Liver (tissue), 9 donors: Measurements from ENCODE around the gene CARD11. TPM values are rescaled to one million over a fixed set of nuclear protein-coding genes. Genes with fewer than 3 reads are reported as not detected.

Source experiments
- DNase-seq: peaks from one replicate; pipeline ENCODE4 v3.0.0-alpha.2; 2017; ENCODE audit warnings: low spot score
- H3K27ac ChIP-seq, 2 donors: one replicate each; pipeline ENCODE4 v1.7.0; 2013; ENCODE audit warnings: inconsistent platforms in 2 of 2, low read length in 2 of 2, control low read depth in 1 of 2, low read depth in 1 of 2, mild to moderate bottlenecking in 1 of 2
- H3K27me3 ChIP-seq, 4 donors: one replicate each; pipeline versions ENCODE4 v1.6.1 to v1.7.0; 2013; ENCODE audit warnings: low read length in 3 of 4, inconsistent platforms in 1 of 4, mild to moderate bottlenecking in 1 of 4, moderate library complexity in 1 of 4; ENCODE audit not compliant: control insufficient read depth in 4 of 4, insufficient read depth in 4 of 4
- H3K36me3 ChIP-seq, 4 donors: one replicate each; pipeline versions ENCODE4 v1.6.1 to v1.7.0; 2013; ENCODE audit warnings: low read length in 3 of 4, mild to moderate bottlenecking in 3 of 4, low read depth in 1 of 4, moderate library complexity in 1 of 4; ENCODE audit not compliant: control insufficient read depth in 4 of 4, insufficient read depth in 3 of 4
- H3K4me1 ChIP-seq, 4 donors: one replicate each; pipeline versions ENCODE4 v1.6.1 to v1.7.0; 2013; ENCODE audit warnings: low read length in 3 of 4, mild to moderate bottlenecking in 3 of 4, moderate library complexity in 1 of 4; ENCODE audit not compliant: control insufficient read depth in 4 of 4, insufficient read depth in 4 of 4
- H3K4me3 ChIP-seq, 3 donors: one replicate each; pipeline versions ENCODE4 v1.6.1 to v1.7.0; 2013; ENCODE audit warnings: low read length in 3 of 3, control low read depth in 1 of 3, low read depth in 1 of 3, mild to moderate bottlenecking in 1 of 3
- H3K9ac ChIP-seq, 2 donors: one replicate each; pipeline ENCODE4 v1.7.0; 2013; ENCODE audit warnings: low read length in 2 of 2, mild to moderate bottlenecking in 2 of 2, moderate library complexity in 2 of 2, control low read depth in 1 of 2, low read depth in 1 of 2
- H3K9me3 ChIP-seq, 4 donors: one replicate each; pipeline versions ENCODE4 v1.6.1 to v1.7.0; 2013; ENCODE audit warnings: low read length in 3 of 4; ENCODE audit not compliant: control insufficient read depth in 4 of 4
- ATF3 ChIP-seq: IDR thresholded peaks from 2 replicates; pipeline ENCODE4 v1.6.1; 2016; ENCODE audit warnings: antibody characterized with exemption
- CTCF ChIP-seq: fragments of 150-350 bp; IDR thresholded peaks from 2 replicates; pipeline ENCODE4 v1.5.1; 2017; ENCODE audit warnings: improper control_type of control experiment, low read depth, low read length; ENCODE audit not compliant: missing input control
- EGR1 ChIP-seq, 2 donors: IDR thresholded peaks; 2 replicates each; pipeline ENCODE4 v1.6.1; 2016 to 2018; ENCODE audit warnings: antibody characterized with exemption in 2 of 2, low read depth in 2 of 2
- FOXA1 ChIP-seq: IDR thresholded peaks from 2 replicates; pipeline ENCODE4 v1.6.1; 2016; ENCODE audit warnings: antibody characterized with exemption
- FOXA2 ChIP-seq: IDR thresholded peaks from 2 replicates; pipeline ENCODE4 v1.6.1; 2016; ENCODE audit warnings: antibody characterized with exemption
- GABPA ChIP-seq, 2 donors: IDR thresholded peaks in 1 of 2; conservative IDR thresholded peaks in 1 of 2; 2 replicates each; pipeline ENCODE4 v1.6.1; 2016; ENCODE audit warnings: antibody characterized with exemption in 2 of 2, mild to moderate bottlenecking in 1 of 2, moderate library complexity in 1 of 2
- HNF4A ChIP-seq, 2 donors: conservative IDR thresholded peaks; 2 replicates each; pipeline ENCODE4 v1.6.1; 2016; ENCODE audit warnings: antibody characterized with exemption in 2 of 2, mild to moderate bottlenecking in 2 of 2
- HNF4G ChIP-seq: IDR thresholded peaks from 2 replicates; pipeline ENCODE4 v1.6.1; 2016; ENCODE audit warnings: antibody characterized with exemption
- JUND ChIP-seq, 2 donors: IDR thresholded peaks; 2 replicates each; pipeline ENCODE4 v1.6.1; 2016; ENCODE audit warnings: antibody characterized with exemption in 2 of 2
- MAX ChIP-seq: IDR thresholded peaks from 2 replicates; pipeline ENCODE4 v1.6.1; 2016; ENCODE audit warnings: antibody characterized with exemption
- NR2F2 ChIP-seq: IDR thresholded peaks from 2 replicates; pipeline ENCODE4 v1.6.1; 2016; ENCODE audit warnings: antibody characterized with exemption
- RAD21 ChIP-seq, 2 donors: IDR thresholded peaks; 2 replicates each; pipeline ENCODE4 v1.6.1; 2016; ENCODE audit warnings: antibody characterized with exemption in 2 of 2, mild to moderate bottlenecking in 2 of 2
- REST ChIP-seq: IDR thresholded peaks from 2 replicates; pipeline ENCODE4 v1.6.1; 2016; ENCODE audit warnings: antibody characterized with exemption, mild to moderate bottlenecking
- RXRA ChIP-seq, 2 donors: IDR thresholded peaks; 2 replicates each; pipeline ENCODE4 v1.6.1; 2017 to 2018; ENCODE audit warnings: antibody characterized with exemption in 2 of 2, mild to moderate bottlenecking in 1 of 2
- SP1 ChIP-seq: IDR thresholded peaks from 2 replicates; pipeline ENCODE4 v1.6.1; 2018; ENCODE audit warnings: antibody characterized with exemption, mild to moderate bottlenecking
- TAF1 ChIP-seq: conservative IDR thresholded peaks from 2 replicates; pipeline ENCODE4 v1.6.1; 2016; ENCODE audit warnings: antibody characterized with exemption, mild to moderate bottlenecking
- YY1 ChIP-seq: IDR thresholded peaks from 2 replicates; pipeline ENCODE4 v1.6.1; 2016; ENCODE audit warnings: antibody characterized with exemption, mild to moderate bottlenecking
- ZBTB33 ChIP-seq: IDR thresholded peaks from 2 replicates; pipeline ENCODE4 v1.6.1; 2016; ENCODE audit warnings: antibody characterized with exemption
- WGBS: extraction: QIAGEN DNeasy Blood & Tissue Kit; methylation state at CpG from one replicate; pipeline ENCODE4 v1.1.7; 2013; 5-methylcytosine and 5-hydroxymethylcytosine counted together
- polyA plus RNA-seq, 2 donors: library from polyadenylated mRNA; stranded (reverse) in 1 of 2; unstranded in 1 of 2; fragments of 200-250 nt in 1 of 2; fragments of >200 nt in 1 of 2; fragmentation: Nextera tagmentation in 1 of 2; extraction: Ambion mirVana in 1 of 2; gene quantifications; one replicate each; pipeline versions ENCODE4 v1.2.1 to v1.2.3, GENCODE V29; 2013 to 2015
- total RNA-seq, 2 donors: library from RNA; depleted of rRNA; stranded (reverse); fragments of >200 nt; gene quantifications; one replicate each; pipeline ENCODE4 v1.2.3, GENCODE V29; 2014
- donor health status: healthy.
- donor health status: healthy.
- donor health status: healthy.
- donor health status: healthy.
- donor health status: healthy.

The CARD11 gene
- total and polyA plus RNA-seq, 4 donors, result 0.42 to 1.3 (median 0.83) TPM

GRCh38 chr7:2909043-2909442 is 134.6 kb downstream of the CARD11 start:
- no peak overlapping the region for H3K9ac ChIP-seq
- H3K9me3 ChIP-seq, result peaks cover 0 to 3% (median 1%) of the 10 kb centered on the region in 4 donors
- no peaks in the 10 kb centered on the region for H3K4me1 ChIP-seq
- no peak for TF ChIP-seq RAD21 (IDR thresholded peaks at IDR 0.05)
- WGBS, result 91% methylated on average over 17 of the region's 17 CpGs
- H3K27me3 ChIP-seq, result no peaks in the 10 kb centered on the region
- H3K36me3 ChIP-seq, result no peaks in the 10 kb centered on the region
- DNase-seq, result no peak
- no peak overlapping the region for H3K27ac ChIP-seq
- H3K4me3 ChIP-seq, result no peak overlapping the region

GRCh38 chr7:2908103-2908683 is 135.5 kb downstream of the CARD11 start:
- Histone ChIP-seq H3K9me3 (peaks cover 0 to 3% (median 1%) of the 10 kb centered on the region in 4 donors), H3K4me1 (peaks cover 2 to 7% (median 4%) of the 10 kb centered on the region in 4 donors), H3K9ac (no peak overlapping the region), H3K4me3 (no peak overlapping the region), H3K36me3 (no peaks in the 10 kb centered on the region), H3K27ac (no peak overlapping the region), H3K27me3 (no peaks in the 10 kb centered on the region)
- TF ChIP-seq CTCF, result no peak
- no peak for TF ChIP-seq JUND (IDR thresholded peaks at IDR 0.05)
- no peak for TF ChIP-seq NR2F2
- TF ChIP-seq GABPA (IDR thresholded peaks at IDR 0.05 in 1 of 2, conservative IDR thresholded peaks at IDR 0.05 in 1 of 2), result no peak
- no peak for TF ChIP-seq REST
- TF ChIP-seq YY1, result no peak
- TF ChIP-seq FOXA2, result no peak
- no peak for TF ChIP-seq HNF4A (conservative IDR thresholded peaks at IDR 0.05)
- TF ChIP-seq ATF3, result no peak
- TF ChIP-seq EGR1 (IDR thresholded peaks at IDR 0.05; ENCODE audit: low read depth in 2 of 2), result no peak
- TF ChIP-seq RXRA (IDR thresholded peaks at IDR 0.05), result no peak
- no peak for TF ChIP-seq SP1
- TF ChIP-seq TAF1, result no peak
- no peak for TF ChIP-seq RAD21 (IDR thresholded peaks at IDR 0.05)
- TF ChIP-seq ZBTB33, result no peak
- no peak for TF ChIP-seq HNF4G
- TF ChIP-seq FOXA1, result no peak
- no peak for TF ChIP-seq MAX
- no peak for DNase-seq
- WGBS, result 95% methylated on average over 17 of the region's 17 CpGs
